Activated T-helper 1 cell treated with anti-CD3 and anti-CD28 coated beads, Interleukin-2, amount 50 U/mL, for 16 hours (primary cell): ENCODE data around the gene SCAMP1.

Experiments used
- DNase-seq, 2 donors: peaks; one replicate each; pipeline ENCODE4 v3.0.0-alpha.2; 2020; ENCODE audit warnings: low read depth in 1 of 2, low spot score in 1 of 2

The SCAMP1 gene

DNA sequence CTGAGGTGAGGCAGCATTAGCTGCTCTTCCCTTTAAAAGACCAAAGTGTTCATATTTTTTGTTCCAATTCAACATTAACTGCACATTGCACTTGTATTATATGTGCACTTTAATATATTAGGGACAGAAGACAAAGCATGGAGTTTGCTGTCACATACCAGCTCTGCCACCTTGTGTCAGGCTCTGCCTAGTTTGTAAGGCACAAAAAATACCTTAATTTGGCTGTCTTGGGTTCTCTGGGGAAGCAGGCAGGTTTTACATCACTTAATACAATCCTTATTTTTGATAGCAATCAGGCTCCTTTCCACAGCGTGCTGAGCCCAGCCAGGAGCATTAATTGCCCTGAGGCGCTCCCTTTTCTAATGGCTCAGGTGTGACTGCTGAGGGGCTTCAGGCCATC is 131.8 kb downstream of the SCAMP1 start:
- DNase-seq: no peak

DNA sequence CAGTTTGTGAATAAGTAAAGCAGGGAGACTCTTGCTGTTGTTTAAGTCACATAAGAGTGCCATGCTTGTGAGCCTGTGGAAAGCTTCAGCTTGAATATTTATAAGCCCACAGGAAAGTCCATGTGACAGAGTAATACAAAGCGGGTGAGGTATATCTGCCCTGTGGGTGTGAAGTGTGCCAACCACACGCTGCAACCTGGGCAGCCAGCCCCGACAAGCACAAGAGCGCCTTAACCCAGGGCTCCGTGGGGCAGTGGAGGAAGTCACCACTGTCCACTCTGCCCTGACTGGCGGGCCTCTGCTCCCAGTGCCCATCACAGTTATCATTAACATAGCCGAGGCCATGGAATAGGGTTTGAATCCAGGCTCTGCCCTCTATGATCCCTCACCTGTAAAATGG is 132.2 kb downstream of the SCAMP1 start:
- DNase-seq: no peak

DNA sequence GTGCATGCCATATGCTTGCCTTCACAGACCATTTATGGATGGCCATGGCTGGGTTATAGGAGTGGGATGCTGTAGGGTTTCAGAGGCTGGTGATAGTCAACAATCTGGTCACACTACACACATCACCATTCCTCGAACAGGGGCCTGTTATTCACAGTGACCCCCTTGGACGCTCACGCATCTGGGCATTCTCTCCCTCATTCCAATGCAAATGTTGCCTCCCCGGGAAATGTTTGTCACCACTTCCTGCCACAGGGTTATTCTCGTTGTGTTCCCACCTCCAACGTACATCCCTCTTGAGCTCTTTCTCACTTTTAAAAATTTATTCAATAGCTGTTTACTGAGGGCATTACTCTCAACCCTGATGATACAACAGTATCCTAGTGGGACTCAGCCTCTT is 135.4 kb downstream of the SCAMP1 start:
- no peak for DNase-seq

DNA sequence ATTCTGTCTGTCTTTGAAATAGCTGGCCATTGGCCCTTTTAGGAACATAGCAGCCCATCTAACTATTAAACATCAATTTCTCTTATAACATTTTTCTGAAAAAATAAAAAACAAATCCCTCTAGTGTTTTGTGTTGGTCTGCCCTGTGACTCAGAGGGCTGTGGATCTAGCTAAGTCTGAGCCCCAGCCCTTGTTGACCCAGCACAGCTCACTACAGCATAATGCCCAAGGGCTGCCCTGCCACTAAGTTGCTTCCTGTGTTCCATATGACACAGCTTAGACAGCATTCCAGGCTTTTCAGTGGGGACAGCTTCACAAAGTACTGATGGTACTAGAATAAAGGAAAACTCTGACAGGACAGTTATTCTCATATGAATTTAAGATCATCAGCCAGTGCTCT is 136.0 kb downstream of the SCAMP1 start:
- DNase-seq: no peak

DNA sequence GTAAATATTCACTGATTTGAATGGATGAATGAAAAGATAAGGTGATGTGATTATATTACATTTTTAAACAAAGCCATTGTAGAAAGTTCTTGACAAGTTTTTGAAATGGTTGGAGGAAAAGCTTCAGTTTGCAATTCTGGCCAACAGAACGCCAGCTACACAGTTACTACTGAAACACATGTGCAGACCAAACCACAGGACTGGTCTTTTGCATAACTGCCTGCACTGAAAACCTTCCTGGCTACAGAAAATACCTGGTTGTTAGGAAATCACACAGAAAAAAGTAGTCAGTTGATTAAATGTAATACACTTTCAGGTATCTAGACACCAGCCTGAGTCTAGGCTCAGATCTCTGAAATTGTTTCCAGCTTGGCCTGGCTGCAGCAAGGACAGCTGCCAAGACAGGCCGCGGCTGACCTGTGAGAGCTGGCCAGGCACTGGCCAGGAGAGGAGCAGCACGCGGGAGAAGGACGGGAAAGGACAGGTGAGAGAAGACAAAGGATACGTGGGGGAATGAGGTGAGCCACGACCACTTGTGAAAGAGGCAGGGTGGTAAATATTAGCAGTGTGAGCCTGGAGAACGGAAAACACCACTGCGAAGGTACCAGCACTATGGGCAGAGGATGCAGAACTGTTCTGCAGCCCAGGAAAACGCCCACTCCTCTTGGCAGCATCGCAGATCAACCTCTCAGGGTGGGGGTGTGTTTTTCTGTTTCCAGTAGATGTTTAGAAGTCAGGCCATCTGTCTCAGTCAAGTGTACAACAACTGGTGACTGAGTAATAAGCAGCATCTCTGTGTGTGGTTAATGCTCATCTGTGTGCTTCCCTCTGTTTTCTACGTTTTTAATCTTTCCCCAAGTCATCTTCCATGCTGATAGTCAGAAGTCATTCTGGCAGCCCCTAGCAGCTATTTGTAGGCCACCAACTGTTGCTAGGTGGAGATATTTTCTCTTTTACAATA is 137.4 kb downstream of the SCAMP1 start:
- DNase-seq: no peak

DNA sequence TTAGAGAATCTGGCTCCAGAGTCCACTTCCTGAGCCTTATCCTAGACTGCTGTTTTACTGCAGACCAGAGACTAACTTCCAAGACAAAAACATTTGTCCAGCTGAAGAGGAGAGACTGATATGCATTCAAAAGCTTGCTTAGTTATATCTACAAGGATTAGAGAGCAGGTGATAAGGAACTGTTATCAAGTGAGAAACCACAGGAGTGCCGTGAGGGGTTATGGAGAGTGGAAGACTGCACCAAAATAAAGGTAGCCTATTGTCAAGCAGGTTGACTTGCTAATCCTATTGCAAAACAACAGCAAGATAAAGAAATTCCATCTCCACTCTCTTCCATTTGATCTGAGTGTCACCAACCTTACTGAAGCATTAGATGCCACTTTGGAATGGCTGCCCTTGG is 139.1 kb downstream of the SCAMP1 start:
- no peak for DNase-seq

DNA sequence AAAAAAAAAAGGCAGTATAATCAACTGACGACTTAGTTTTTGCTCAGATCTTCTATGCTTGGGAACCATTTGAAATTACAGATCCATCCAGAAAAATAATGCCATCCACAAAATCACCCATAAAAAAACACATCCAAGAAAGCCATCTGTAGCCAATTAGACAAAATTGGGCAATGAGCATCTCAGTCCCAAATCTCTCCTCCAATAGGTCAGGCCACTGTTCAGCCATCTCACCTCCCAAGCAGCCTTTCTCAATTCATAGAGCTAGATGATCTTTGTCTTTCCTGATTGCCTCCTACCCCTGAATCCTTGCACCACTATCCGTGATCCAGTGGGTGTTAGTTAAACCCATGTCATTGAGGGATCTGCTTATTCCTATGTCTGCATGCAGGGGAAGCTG is 139.6 kb downstream of the SCAMP1 start:
- no peak for DNase-seq

DNA sequence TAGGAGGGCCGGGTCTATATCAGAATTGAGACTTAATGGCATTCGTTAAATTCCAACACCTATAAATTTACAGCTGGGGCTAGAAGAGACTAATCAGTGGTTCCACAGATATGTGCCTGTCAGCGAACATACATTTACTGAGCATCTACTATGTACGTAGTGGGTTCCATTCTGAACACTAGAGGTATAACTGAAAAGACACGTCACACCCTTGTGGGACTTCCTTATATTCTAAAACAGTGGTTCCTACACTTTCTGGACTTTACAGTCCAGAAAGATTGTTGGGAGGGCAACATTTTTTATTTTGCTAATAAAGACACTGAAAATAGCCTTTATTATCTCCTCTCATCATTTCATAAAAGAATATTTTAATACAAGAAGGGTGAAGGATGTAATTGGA is 140.5 kb downstream of the SCAMP1 start:
- DNase-seq: no peak

DNA sequence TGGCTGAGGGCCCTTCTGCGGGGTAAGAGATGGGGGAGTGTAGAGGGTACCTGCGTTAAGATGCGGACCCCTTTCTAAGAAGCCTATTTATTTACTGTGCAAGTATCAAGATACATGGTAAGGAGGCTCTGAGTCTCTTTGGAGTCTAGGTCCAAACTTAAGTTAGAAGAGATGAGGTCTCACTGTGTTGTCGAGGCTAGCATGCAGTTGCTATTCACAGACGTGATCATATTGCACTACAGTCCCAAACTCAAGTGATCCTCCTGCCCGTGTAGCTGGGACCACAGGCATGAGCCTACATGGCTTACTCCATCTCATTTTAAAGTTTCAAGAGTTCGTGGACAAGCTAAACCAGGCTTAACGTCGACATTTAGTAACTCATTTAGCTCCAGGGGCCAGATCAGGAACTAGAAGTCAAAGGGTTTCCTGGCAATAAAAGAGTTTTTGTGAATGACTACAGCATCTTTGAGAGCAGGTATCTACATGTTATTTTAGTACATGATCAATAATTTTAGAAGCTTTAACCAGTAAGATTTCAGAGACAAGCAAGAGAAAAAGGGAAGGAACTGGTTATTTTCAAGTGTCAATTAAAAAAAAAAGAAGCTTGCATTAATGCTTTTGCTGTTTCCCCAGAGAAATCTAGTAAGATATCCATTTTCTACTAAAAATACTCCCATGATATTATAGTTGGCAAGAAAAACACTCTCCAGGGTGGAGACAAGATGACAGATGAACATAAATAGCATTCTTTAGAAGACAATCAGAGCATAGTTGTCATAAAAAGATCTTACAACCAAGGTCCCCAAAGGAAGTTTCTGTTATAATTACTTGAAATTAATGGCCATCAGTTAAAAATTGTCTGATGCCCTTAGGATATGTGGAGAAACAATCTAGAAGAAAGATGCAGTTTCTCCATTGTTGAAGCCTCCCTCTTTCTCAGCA is 141.3 kb downstream of the SCAMP1 start:
- no peak for DNase-seq

DNA sequence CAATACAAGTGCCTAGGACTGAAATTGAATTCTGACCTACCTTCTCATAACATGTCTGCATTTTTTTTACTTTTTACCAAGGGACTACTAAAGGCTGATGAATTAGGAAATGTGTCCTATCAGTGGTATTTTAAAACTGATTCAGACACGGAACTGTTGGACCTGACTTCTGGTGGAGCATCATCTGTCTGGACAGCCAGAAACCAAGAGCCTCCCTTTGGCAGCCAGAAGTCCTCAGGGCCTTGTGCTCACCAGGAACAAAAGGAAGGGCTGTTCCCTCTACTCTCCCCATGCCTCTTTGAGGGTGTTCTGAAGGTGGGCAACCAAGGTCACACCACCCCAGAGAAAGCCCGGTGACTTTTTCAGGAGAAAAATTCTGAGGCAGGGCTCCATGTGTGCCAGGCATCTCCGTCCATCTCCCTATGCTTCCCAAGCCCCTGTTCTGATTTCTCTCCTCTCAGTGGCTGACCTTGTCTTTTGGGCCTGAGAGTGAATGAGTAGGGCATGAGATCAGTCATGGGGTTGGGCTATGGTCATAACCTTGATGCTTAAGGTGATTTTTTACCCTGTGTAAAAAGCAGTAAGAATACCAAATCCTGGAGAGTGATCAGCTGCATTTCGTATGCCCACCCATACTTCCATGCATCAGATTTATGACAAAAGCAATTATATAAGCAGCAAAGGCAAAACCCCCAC is 143.7 kb downstream of the SCAMP1 start:
- no peak for DNase-seq

DNA sequence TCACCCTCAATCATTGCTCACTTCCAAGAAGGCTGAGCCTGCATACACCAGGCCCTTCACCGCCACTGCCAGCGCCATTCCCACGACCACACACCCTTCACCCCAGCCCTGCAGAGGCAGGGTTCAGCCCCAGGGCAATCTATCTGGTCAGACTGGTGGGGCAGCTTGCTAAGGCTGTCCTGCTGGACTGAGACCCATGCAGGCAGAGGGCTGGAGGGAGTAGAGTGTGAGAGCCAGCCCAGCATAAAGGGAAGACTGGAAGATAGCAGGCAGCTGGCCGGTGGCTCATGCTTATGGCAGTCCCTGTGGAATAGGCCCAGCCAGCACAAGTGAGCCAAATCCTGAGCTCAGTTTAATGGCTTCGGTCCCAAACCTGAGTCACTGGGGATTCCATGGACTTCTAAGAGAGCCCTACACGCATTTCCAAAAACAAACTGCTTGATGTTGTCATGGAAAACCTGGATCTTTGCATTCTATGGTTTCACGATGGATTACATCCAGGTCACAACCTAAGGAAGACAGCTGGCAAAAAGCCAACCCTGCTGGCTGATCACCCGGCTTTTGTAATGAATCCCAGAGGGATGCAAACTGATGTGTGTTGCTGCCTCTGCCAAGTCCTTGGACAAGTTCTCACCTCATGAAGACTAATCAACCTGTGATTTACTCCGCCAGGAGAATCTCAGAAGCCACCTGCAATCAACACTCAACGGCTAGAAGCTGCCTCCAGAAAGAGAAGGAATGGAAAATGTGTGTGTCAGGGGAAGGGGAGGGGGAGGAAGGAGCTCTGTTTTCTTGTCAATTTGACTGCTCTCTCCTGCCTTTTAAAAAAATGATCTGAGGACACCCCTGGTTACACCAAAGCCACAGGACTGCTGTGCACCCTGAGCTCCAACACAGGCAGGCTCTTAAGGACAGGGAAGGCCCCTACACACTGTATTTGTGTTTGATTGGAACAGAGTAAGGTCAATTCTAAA is 144.6 kb downstream of the SCAMP1 start:
- no peak for DNase-seq

DNA sequence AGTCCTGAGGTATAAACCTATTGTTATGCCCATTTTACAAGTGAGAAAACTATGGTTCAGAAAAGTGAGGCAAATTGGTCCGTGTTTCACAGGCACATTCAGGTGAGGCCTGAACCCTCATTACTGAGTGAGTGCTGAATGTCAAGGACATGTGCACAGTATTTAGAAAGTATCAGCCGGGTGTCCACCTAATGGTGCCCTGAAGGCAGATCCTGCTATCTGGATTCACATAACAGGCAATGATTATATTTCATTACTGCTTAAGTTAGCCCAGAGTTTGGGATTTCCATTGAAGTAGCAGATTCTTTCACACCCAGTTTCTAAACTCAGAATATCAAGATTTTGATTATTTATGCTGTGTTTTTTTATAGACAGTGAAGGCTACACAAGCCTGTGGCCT is 145.4 kb downstream of the SCAMP1 start:
- no peak for DNase-seq

DNA sequence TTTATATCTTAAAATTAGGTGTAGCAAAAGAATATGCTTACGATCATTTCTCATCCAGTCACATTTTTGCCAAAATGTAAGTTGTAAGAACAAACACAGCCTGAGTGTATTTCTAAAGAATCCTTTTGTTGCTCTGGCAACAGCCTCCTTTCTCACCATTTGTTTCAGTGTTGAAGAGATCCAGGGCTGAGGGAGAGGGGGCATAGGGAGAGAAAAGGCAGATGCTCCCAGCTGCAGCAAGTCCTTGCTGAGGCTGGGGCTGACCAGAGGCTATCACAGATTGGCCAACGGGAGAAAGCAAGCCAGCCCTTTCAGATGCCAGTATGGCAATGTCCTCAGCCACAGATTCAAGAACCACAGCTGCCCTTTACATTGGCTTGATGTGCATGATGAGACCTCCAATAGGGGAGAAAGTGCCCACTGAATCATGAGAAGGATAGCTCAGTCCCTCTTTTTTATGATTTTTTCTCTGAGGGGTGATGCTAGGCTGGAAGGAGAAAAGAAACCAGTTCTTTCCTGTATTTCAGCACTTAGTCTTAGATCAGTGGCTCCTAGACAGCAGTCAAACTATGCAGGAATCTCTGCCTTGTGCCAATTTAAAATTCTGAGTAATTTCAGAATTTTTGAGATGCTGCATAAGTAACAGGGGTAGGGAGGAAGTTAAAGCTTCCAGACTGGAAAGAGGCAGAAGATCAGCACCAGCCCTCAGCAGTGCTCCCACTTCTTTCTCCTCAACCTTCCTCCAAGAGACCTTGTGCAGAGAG is 146.0 kb downstream of the SCAMP1 start:
- no peak for DNase-seq

DNA sequence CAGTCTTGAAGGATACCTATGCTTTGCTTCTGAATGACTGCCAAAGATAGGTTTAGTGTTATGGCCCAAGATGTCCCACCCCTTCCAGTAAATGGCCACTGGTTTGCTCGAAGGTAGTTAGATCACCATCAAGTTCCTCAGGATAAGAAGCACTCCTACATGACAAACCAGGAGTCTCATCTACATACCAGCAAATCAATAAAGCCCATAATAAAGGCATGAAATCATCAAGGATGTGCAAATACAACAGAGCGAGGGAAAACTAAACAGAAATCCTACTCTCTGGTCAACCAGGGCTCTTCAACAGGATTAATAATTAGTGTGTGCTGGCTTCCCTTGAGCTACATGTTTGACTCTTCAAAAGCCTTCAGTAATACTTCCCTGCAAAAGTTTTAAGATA is 147.1 kb downstream of the SCAMP1 start:
- DNase-seq: no peak

DNA sequence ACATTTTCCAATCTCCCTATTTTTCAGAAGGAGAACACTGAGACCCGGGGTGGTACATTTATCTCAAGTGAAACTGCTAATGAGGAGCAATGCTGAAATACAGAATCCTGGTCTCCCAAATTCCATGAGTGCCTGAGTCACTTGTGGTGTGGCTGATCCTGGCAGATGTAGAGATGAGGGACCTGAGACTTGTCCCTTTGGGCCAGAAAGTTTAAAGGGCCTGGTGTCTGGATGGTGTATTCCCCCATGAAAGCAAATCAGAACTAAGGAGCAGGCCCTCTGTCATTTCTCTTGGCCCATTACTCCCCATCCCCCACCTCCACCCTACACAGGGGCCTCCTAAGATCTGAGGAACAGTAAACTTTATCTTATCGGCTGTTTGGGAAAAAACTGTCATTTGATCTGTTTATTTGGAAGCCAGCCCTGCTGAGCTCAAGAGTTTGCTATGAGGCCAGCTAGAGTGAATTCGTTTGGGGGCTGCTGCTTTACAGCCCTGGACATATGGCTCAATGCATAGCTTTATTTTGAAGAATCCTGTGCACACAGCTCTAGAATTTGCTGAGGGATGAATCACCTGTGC is 147.9 kb downstream of the SCAMP1 start:
- DNase-seq: no peak

DNA sequence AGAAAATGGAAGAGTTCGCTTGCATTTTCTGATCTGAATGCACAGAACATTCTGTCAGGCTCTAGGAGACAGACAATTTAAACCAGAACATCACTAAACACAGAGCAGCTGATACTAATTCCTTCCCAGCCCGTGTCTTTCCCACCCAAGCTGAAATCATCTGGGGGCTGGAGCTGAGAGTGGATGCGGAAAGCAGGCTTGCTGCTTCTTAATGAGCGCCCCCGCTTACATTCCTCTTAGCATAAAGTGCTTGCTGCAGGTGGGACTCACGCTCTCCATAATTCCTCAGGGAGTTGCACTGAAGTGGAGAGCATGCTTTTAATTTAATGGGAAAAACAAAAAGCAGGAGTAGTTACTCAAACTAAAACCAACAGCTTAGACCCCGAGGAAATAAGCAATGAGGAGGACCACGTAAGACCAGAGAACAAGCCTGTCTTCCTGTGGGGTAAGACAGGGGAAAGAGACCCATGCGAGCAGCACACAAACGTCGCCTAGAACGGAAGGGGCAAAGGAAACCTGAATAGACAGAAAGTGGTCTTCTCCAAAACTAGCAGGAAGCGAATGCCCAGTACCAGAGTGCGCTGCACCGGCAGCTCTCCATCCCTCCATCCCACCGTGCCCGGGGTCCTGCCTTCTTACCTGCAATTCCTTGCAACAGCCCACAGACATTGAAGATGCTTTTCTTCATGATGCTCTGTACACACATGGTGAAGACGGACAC is 148.9 kb downstream of the SCAMP1 start:
- DNase-seq: no peak

DNA sequence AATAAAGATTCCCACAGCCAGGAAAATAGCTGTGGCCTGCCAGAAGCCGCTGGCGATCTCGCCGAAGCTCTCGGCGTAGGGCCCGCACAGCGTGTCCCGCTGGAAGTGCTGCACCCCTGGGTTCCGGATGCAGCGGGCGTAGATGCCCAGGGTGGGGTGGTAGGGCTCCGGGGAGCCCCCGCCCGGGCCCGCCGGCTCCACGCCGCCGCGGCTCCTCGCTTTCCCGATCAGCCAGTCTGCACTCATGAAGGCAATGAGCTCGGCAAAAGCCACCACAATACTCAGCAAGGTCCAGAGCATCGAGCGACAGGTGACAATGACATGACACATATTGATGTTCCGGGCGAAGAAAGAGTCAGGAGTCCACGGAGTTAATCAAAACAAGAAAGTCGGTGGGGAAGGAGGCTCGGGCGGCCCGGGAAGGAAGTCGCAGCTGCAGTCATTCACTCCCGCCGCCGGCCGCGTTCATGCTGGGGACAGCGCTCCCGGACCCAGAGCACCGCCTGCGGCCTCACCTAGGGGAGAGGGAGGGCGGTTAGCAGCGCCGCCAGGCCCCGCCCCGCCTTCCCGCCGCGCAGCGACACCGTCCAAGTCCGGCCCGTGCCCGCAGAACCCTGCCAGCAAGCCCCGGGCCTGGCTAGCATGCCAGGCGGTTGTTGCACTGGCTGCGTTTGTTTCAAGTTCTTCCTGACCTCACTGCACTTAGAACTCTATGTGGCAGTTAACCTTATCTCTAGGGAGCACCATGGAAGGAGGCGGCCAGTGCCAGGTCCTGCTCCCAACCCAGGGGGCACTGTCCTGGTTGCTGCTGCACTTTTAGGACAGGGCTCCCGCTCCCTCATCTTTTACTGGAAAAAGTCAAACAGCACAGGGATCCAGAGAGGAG is 149.7 kb downstream of the SCAMP1 start:
- DNase-seq: peak in 1 of 2 donors; percentile 8
